GM21447 (cell line): ENCODE results near the gene RPLP2.

ENCODE experiments used
- ATAC-seq: cut with Tn5 transposase; IDR thresholded peaks from one replicate; pipeline ENCODE4 v1.9.1; 2021; ENCODE audit not compliant: unreplicated experiment

The RPLP2 gene

GRCh38 chr11:821512-822371, 12.0 kb downstream of the RPLP2 start:
- ATAC-seq, result no peak

- ATAC-seq, result no peak
Measured at GRCh38 chr11:823441-824291, 13.9 kb downstream of the RPLP2 start.

- ATAC-seq, result no peak
Measured at GRCh38 chr11:824292-824880, 14.6 kb downstream of the RPLP2 start.

- ATAC-seq, result no peak
Measured at GRCh38 chr11:824942-825341, 15.2 kb downstream of the RPLP2 start.

- ATAC-seq, result no peak
Measured at GRCh38 chr11:825366-826226, 15.8 kb downstream of the RPLP2 start.

- no peak for ATAC-seq
Measured at GRCh38 chr11:826227-826621, 16.5 kb downstream of the RPLP2 start.

- ATAC-seq, result no peak
Measured at GRCh38 chr11:826836-827145, 17.0 kb downstream of the RPLP2 start.

GRCh38 chr11:827146-827896, 17.6 kb downstream of the RPLP2 start:
- ATAC-seq, result peak; percentile 36

GRCh38 chr11:827897-828192, 18.1 kb downstream of the RPLP2 start, which contains the start of gene CRACR2B:
CRACR2B (plus strand) TSS chr11:827919; CDS start chr11:828608, 689 bp downstream.
- ATAC-seq, result peak; percentile 31

GRCh38 chr11:828506-829175, 18.9 kb downstream of the RPLP2 start:
- ATAC-seq, result no peak

GRCh38 chr11:829176-829846, 19.5 kb downstream of the RPLP2 start:
- no peak for ATAC-seq

GRCh38 chr11:829847-830294, 20.1 kb downstream of the RPLP2 start:
- no peak for ATAC-seq

GRCh38 chr11:830295-831117, 20.7 kb downstream of the RPLP2 start:
- peak; percentile 29 for ATAC-seq

- no peak for ATAC-seq
Measured at GRCh38 chr11:831118-831864, 21.5 kb downstream of the RPLP2 start.

- ATAC-seq, result no peak
Measured at GRCh38 chr11:831961-832528, 22.3 kb downstream of the RPLP2 start.

- peak; percentile 32 for ATAC-seq
Measured at GRCh38 chr11:832529-833113, 22.9 kb downstream of the RPLP2 start, which contains the start of gene CD151. CD151 (plus strand) TSS chr11:832952; CDS start chr11:836070, 3,118 bp downstream.
